Naive thymus-derived CD8-positive, alpha-beta T cell (primary cell): Measurements from ENCODE around the gene ERCC4. TPM values are rescaled to one million over a fixed set of nuclear protein-coding genes. Genes with fewer than 3 reads are reported as not detected.

Experiments
- ATAC-seq, 2 donors: fragments of 150-1000 bp; cut with Tn5 transposase in 1 of 2; sonication (Bioruptor Pico), chemical (Tn5 transposase) in 1 of 2; 1 replicate in 1 of 2; 2 replicates in 1 of 2; pipeline ENCODE4 v1.10.0; 2021; ENCODE audit warnings: mild to moderate bottlenecking in 2 of 2, moderate library complexity in 2 of 2
- POLR2A ChIA-PET: fragments of 350-600 bp; sonication (Branson Sonifier 250); formaldehyde crosslinking; loops from one replicate; lab custom pipeline; 2021; ENCODE audit warnings: antibody characterized with exemption; lab: Charles Lee
- DNase-seq, 10 donors: peaks; one replicate each; pipeline versions ENCODE4 v3.0.0 to v3.0.0-alpha.2; 2020 to 2022
- H3K27ac Mint-ChIP-seq, 10 donors: one replicate each; pipeline ENCODE4 v1.8.0; 2020 to 2022; ENCODE audit warnings: mild to moderate bottlenecking in 10 of 10, mixed read lengths in 10 of 10, moderate library complexity in 4 of 10, inconsistent platforms in 1 of 10
- H3K27me3 Mint-ChIP-seq, 5 donors: one replicate each; pipeline ENCODE4 v1.8.0; 2021 to 2022; ENCODE audit warnings: mixed read lengths in 5 of 5
- H3K36me3 Mint-ChIP-seq, 3 donors: one replicate each; pipeline ENCODE4 v1.8.0; 2020 to 2022; ENCODE audit warnings: mixed read lengths in 3 of 3, mild to moderate bottlenecking in 2 of 3, inconsistent platforms in 1 of 3
- H3K4me1 Mint-ChIP-seq, 4 donors: one replicate each; pipeline ENCODE4 v1.8.0; 2021 to 2022; ENCODE audit warnings: mixed read lengths in 4 of 4
- H3K4me3 Mint-ChIP-seq, 10 donors: one replicate each; pipeline ENCODE4 v1.8.0; 2020 to 2022; ENCODE audit warnings: mild to moderate bottlenecking in 10 of 10, mixed read lengths in 10 of 10, moderate library complexity in 6 of 10, inconsistent platforms in 1 of 10
- H3K9me3 Mint-ChIP-seq, 9 donors: one replicate each; pipeline ENCODE4 v1.8.0; 2020 to 2022; ENCODE audit warnings: mixed read lengths in 9 of 9, mild to moderate bottlenecking in 3 of 9, inconsistent platforms in 1 of 9, moderate library complexity in 1 of 9
- polyA plus RNA-seq, 3 donors: library from polyadenylated mRNA; unstranded; fragments of 300-500 nt; fragmentation: Illumina TruSeq; gene quantifications; one replicate each; pipeline ENCODE4 v1.2.3, GENCODE V29; 2021
- total RNA-seq, 8 experiments: library from RNA in 2 of 8; stranded (reverse) in 2 of 8; gene quantifications; one replicate each; pipeline ENCODE4 v1.2.3 and lab custom pipeline; 2021 to 2026

ERCC4 gene
- total and polyA plus RNA-seq, 5 experiments from 2014 or later: 12.8 to 22.1 (median 18.2) TPM

DNA sequence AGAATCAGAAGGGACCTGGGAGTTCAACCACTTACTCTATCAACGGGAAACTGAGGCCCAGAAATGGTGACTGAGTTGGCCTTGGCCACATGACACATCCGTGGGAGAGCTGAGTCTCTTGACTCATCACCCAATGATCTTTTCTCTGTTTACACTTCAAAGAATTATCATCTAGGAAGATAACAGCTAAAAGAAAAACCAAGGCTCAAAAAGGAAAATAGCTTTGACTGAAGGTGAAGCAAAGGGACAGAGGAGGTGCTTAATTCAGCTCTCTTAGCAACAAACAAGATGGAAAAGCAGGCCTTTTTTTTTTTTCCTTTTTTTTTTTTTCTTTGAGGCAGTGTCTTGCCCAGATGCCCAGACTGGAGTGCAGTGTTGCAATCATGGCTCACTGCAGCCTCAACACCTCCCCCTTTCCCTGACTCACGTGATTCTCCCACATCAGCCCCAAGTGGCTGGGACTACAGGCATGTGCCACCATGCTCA is 16.7 kb downstream of the ERCC4 start:
- POLR2A ChIA-PET: no interaction called here
- no peaks in the 10 kb centered on the region for H3K9me3 Mint-ChIP-seq
- DNase-seq (no peak), ATAC-seq (no peak)
- no peaks in the 10 kb centered on the region for H3K27me3 Mint-ChIP-seq
- no peak overlapping the region for H3K4me3 Mint-ChIP-seq
- peak overlapping the region in 3 of 10 donors; percentile 17 to 41 (median 29) for H3K27ac Mint-ChIP-seq
- peaks cover 6 to 89% (median 35%) of the 10 kb centered on the region in 3 donors for H3K36me3 Mint-ChIP-seq
- H3K4me1 Mint-ChIP-seq: peaks cover 0 to 4% (median 2%) of the 10 kb centered on the region in 4 donors

DNA sequence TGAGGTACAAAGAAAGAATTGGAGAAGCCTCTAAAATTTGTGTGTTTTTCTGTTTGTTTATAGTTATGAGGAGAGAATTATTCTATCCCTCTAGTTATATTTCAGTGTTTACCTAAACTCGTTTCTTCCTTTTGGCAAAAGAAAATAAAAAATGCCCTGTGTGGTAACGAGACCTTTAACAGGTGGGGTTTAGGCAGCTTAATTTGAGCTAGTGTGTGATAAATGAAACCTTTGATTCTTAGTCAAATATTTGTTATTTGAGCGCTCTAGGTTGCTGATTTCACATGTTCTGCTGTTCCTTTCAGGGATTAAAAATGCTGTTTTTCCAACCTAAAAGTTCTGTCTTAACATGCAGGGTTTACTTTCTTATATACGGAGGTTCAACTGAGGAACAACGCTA is 17.5 kb downstream of the ERCC4 start:
- Mint-ChIP-seq H3K4me3 (no peak overlapping the region), H3K27me3 (no peaks in the 10 kb centered on the region), H3K27ac (no peak overlapping the region), H3K4me1 (peaks cover 0 to 4% (median 1%) of the 10 kb centered on the region in 4 donors), H3K36me3 (peaks cover 6 to 84% (median 34%) of the 10 kb centered on the region in 3 donors), H3K9me3 (no peaks in the 10 kb centered on the region)
- DNase-seq: no peak
- POLR2A ChIA-PET: no interaction called here
- no peak for ATAC-seq

- Mint-ChIP-seq H3K36me3 (peaks cover 6 to 89% (median 36%) of the 10 kb centered on the region in 3 donors), H3K27me3 (no peaks in the 10 kb centered on the region), H3K27ac (no peak overlapping the region), H3K9me3 (no peaks in the 10 kb centered on the region), H3K4me3 (no peak overlapping the region), H3K4me1 (peaks cover 0 to 4% (median 1%) of the 10 kb centered on the region in 4 donors)
- no peak for DNase-seq
- POLR2A ChIA-PET: no interaction called here
- no peak for ATAC-seq
Observed at GRCh38 chr16:13938480-13938879, 18.5 kb downstream of the ERCC4 start.

DNA sequence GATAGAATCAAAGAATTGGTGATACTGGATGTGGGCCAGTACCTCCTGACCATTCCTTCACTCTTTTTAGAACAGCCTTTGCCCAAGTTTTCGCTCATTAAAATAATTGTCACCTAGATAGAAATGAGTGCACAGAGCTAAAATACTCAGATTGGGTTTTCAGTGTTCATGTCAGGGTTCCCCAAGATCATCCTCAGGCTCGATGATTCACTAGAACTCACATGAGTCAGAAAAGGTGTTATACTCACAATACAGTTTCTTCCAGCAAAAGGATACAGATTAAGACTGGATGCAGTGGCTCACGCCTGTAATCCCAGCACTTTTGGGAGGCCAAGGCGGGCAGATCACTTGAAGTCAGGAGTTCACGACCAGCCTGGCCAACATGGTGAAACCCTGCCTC is 19.9 kb downstream of the ERCC4 start:
- peaks cover 0 to 4% (median 1%) of the 10 kb centered on the region in 4 donors for H3K4me1 Mint-ChIP-seq
- no peaks in the 10 kb centered on the region for H3K9me3 Mint-ChIP-seq
- H3K36me3 Mint-ChIP-seq: peaks cover 6 to 88% (median 34%) of the 10 kb centered on the region in 3 donors
- POLR2A ChIA-PET: no interaction called here
- no peak overlapping the region for H3K4me3 Mint-ChIP-seq
- DNase-seq (no peak), ATAC-seq (no peak)
- H3K27ac Mint-ChIP-seq: no peak overlapping the region
- no peaks in the 10 kb centered on the region for H3K27me3 Mint-ChIP-seq

GRCh38 chr16:13940397-13940933 is 20.5 kb downstream of the ERCC4 start:
- Mint-ChIP-seq H3K4me1 (peaks cover 0 to 4% (median 1%) of the 10 kb centered on the region in 4 donors), H3K36me3 (peaks cover 6 to 88% (median 34%) of the 10 kb centered on the region in 3 donors), H3K9me3 (no peaks in the 10 kb centered on the region), H3K27me3 (no peaks in the 10 kb centered on the region), H3K4me3 (no peak overlapping the region), H3K27ac (no peak overlapping the region)
- POLR2A ChIA-PET: no interaction called here
- no peak for DNase-seq
- no peak for ATAC-seq

DNA sequence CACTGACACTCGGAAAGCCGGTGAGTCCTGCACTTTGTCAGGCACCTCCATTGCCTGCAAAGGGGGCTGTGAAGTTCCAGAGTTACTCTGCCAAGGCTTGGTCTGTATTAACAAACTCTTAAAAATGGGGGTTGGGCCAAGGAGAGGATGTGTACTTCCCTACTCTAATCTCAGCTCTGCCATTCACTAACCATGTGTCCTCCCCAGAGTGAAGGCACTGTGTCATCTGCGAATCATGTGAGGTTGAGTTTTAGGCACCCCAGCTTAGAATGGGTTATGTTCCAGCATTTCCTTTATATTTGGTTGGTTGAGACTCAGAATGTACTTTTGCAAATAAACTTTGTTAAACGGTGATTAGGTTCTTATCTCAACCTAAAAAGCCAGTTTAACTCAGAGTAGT is 24.9 kb downstream of the ERCC4 start:
- POLR2A ChIA-PET: no interaction called here
- H3K27me3 Mint-ChIP-seq: no peaks in the 10 kb centered on the region
- ATAC-seq (no peak), DNase-seq (no peak)
- H3K27ac Mint-ChIP-seq: no peak overlapping the region
- no peaks in the 10 kb centered on the region for H3K9me3 Mint-ChIP-seq
- no peak overlapping the region for H3K4me3 Mint-ChIP-seq
- no peaks in the 10 kb centered on the region for H3K4me1 Mint-ChIP-seq
- peaks cover 12 to 83% (median 45%) of the 10 kb centered on the region in 3 donors for H3K36me3 Mint-ChIP-seq

- H3K9me3 Mint-ChIP-seq: no peaks in the 10 kb centered on the region
- POLR2A ChIA-PET: no interaction called here
- no peak for DNase-seq
- H3K4me3 Mint-ChIP-seq: no peak overlapping the region
- H3K27me3 Mint-ChIP-seq: no peaks in the 10 kb centered on the region
- no peak for ATAC-seq
- H3K36me3 Mint-ChIP-seq: peaks cover 11 to 80% (median 43%) of the 10 kb centered on the region in 3 donors
- no peaks in the 10 kb centered on the region for H3K4me1 Mint-ChIP-seq
- H3K27ac Mint-ChIP-seq: peak overlapping the region in 1 of 10 donors; percentile 46
Observed at GRCh38 chr16:13945744-13946485, 26.0 kb downstream of the ERCC4 start.

DNA sequence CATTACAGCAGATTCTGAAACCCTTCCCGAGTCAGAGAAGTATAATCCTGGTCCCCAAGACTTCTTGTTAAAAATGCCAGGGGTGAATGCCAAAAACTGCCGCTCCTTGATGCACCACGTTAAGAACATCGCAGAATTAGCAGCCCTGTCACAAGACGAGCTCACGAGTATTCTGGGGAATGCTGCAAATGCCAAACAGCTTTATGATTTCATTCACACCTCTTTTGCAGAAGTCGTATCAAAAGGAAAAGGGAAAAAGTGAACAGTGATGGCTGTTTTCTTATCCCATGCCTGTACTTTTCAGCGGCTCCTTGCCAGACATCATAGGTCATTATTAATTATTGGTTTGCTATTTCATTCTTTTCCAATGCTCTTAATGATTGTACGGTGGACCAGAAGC is 28.1 kb downstream of the ERCC4 start:
- DNase-seq (no peak), ATAC-seq (no peak)
- POLR2A ChIA-PET: no interaction called here
- Mint-ChIP-seq H3K27me3 (no peaks in the 10 kb centered on the region), H3K4me1 (no peaks in the 10 kb centered on the region), H3K4me3 (no peak overlapping the region), H3K9me3 (no peaks in the 10 kb centered on the region), H3K27ac (no peak overlapping the region), H3K36me3 (peaks cover 6 to 73% (median 42%) of the 10 kb centered on the region in 3 donors)

- no peak overlapping the region for H3K27ac Mint-ChIP-seq
- H3K4me1 Mint-ChIP-seq: no peaks in the 10 kb centered on the region
- POLR2A ChIA-PET: no interaction called here
Observed at GRCh38 chr16:13950821-13951547, 31.0 kb downstream of the ERCC4 start.

DNA sequence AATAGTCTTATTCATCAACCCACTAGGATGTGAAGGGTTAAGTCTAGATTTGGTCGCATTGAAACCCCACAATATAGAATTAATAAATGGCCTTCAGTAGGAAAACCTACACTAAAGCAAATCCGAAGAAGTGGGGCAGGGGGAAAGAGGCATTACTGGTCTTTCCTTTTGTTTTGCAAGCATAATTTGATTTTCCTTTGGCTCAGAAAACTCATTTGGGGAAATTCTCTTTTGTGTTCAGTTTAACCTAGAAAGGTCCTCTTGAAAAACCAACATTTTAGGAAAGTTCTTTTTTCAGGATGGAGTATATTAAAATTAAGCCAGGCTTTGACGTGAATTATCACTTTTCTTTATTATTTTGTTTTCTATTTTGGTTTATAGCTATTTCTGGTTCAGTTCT is 31.7 kb downstream of the ERCC4 start:
- Mint-ChIP-seq H3K27me3 (peaks cover 2 to 23% (median 12%) of the 10 kb centered on the region in 5 donors), H3K36me3 (peaks cover 6 to 42% (median 17%) of the 10 kb centered on the region in 3 donors), H3K9me3 (no peaks in the 10 kb centered on the region), H3K4me1 (no peaks in the 10 kb centered on the region), H3K27ac (no peak overlapping the region), H3K4me3 (no peak overlapping the region)
- POLR2A ChIA-PET: no interaction called here
- DNase-seq (no peak), ATAC-seq (no peak)

More at GRCh38 chr16:13950821-13951547, 31.0 kb downstream of the ERCC4 start:
- Mint-ChIP-seq H3K27me3 (peaks cover 0 to 16% (median 6%) of the 10 kb centered on the region in 5 donors), H3K9me3 (no peaks in the 10 kb centered on the region), H3K4me3 (no peak overlapping the region), H3K36me3 (peaks cover 6 to 48% (median 24%) of the 10 kb centered on the region in 3 donors)
- DNase-seq (no peak), ATAC-seq (no peak)

DNA sequence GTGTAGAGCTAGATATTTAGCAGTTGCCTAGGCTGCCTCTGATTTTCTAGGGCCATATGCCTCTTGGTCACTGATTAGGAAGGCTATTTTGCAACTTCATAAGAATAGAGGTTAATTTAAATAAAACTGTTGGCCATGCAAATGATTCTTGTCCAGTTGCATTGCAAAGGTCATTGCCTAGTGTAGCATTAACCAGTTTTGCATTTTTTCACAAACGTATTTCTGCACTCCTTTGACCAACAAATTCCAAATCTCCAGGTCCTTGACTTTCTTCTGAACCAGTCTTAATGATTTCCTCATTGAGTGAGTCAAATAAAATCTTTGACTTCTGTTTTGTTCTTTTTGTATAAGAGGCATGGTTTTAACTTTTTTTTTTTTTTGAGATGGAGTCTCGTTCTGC is 33.5 kb downstream of the ERCC4 start:
- Mint-ChIP-seq H3K4me3 (no peak overlapping the region), H3K27me3 (peaks cover 4 to 32% (median 15%) of the 10 kb centered on the region in 5 donors), H3K36me3 (peaks cover 6 to 24% (median 7%) of the 10 kb centered on the region in 3 donors), H3K27ac (no peak overlapping the region), H3K4me1 (peaks cover 0 to 2% (median 0%) of the 10 kb centered on the region in 4 donors), H3K9me3 (no peaks in the 10 kb centered on the region)
- ATAC-seq (no peak), DNase-seq (no peak)
- POLR2A ChIA-PET: no interaction called here

DNA sequence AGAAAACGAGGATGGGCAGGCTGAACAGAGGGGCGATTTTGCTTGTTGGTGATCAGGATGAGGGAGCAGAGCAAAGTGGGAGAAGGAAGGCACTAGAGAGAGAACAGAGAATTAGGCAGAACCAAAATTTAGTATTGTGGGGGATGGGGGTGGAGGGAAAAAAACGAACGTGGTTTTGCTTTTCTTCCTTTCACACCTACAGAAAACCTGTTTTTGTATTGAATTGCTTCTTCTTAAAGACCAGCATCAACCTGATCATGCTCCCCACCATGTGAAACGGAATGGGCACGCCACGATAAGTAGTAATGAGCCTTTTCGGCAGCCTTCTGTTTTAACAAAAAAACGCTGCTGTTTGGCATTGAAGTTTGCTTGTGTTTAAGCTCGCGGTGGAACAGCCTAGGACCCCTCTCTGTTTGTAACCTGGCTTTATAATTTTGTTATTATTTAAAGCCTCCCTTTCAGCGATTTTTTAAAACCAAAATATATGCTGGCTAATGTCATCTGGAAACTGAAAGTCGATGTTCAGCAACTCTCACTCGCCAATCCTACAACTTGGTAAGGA is 36.8 kb downstream of the ERCC4 start:
- ATAC-seq (no peak), DNase-seq (no peak)
- POLR2A ChIA-PET: no interaction called here
- no peaks in the 10 kb centered on the region for H3K9me3 Mint-ChIP-seq
- peaks cover 5 to 39% (median 25%) of the 10 kb centered on the region in 5 donors for H3K27me3 Mint-ChIP-seq
- H3K36me3 Mint-ChIP-seq: peaks cover 0 to 4% (median 0%) of the 10 kb centered on the region in 3 donors
- H3K27ac Mint-ChIP-seq: no peak overlapping the region
- H3K4me3 Mint-ChIP-seq: no peak overlapping the region
- peaks cover 0 to 2% (median 0%) of the 10 kb centered on the region in 4 donors for H3K4me1 Mint-ChIP-seq
